Right lobe of liver (tissue), 4 donors: ENCODE measurements around the gene STAC2.

Experiments
- CTCF ChIP-seq, 4 donors: fragments of 200-600 bp in 3 of 4; fragments of 450-650 bp in 1 of 4; IDR thresholded peaks; one replicate each; pipeline versions ENCODE4 v1.5.1 to v1.8.0; 2016 to 2022; ENCODE audit warnings: antibody characterized with exemption in 4 of 4, mild to moderate bottlenecking in 2 of 4
- POLR2A ChIP-seq: fragments of 450-650 bp; IDR thresholded peaks from one replicate; pipeline ENCODE4 v1.6.1; 2017; ENCODE audit warnings: antibody characterized with exemption, mild to moderate bottlenecking
- donor health status: DM: no; HTN: no; CAD: no.
- donor health status: DM: no; HTN: no; CAD: no.
- donor health status: DM: no; HTN: yes; CAD: no.

GRCh38 chr17:39224778-39225307 is 902 bp downstream of the STAC2 start:
- TF ChIP-seq CTCF (IDR thresholded peaks at IDR 0.05) (no peak), POLR2A (no peak)
